ENCODE data around the gene MNAT1.

DNA sequence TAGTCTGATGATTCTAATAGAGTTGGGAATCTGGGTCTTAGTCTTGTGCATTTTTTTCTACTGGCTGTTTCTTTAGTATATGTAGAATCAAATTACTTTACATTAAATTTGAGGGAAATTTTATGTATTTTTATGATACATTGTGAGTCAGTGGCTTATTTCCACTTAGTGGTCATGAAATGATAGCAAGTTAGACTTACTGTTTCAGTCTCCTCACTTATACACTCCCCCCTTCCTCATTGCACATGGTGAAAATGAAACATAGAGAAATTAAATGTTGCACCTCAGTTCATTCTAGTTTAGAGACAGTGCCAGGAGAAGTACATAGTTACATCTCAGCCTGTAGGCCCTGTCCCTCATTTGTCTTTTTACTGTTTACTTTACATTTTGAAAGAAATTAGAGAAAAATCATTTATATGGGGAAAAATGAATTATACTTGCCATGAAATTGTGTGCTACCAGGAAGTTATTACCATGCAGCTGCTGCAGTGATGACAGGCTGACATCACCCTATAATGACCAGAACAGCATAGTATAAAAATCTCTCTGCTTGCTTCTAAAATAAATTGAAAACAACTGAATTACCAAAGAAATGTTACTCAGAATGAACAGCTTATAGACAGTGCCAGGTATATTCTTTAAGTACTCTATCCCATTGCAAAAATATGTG is 133.1 kb downstream of the MNAT1 start:
- TF ChIP-seq POLR2AphosphoS5 (IDR thresholded peaks at IDR 0.05; ENCODE audit: low read depth, low read length), result no peak
- TF ChIP-seq, protein P1, sequence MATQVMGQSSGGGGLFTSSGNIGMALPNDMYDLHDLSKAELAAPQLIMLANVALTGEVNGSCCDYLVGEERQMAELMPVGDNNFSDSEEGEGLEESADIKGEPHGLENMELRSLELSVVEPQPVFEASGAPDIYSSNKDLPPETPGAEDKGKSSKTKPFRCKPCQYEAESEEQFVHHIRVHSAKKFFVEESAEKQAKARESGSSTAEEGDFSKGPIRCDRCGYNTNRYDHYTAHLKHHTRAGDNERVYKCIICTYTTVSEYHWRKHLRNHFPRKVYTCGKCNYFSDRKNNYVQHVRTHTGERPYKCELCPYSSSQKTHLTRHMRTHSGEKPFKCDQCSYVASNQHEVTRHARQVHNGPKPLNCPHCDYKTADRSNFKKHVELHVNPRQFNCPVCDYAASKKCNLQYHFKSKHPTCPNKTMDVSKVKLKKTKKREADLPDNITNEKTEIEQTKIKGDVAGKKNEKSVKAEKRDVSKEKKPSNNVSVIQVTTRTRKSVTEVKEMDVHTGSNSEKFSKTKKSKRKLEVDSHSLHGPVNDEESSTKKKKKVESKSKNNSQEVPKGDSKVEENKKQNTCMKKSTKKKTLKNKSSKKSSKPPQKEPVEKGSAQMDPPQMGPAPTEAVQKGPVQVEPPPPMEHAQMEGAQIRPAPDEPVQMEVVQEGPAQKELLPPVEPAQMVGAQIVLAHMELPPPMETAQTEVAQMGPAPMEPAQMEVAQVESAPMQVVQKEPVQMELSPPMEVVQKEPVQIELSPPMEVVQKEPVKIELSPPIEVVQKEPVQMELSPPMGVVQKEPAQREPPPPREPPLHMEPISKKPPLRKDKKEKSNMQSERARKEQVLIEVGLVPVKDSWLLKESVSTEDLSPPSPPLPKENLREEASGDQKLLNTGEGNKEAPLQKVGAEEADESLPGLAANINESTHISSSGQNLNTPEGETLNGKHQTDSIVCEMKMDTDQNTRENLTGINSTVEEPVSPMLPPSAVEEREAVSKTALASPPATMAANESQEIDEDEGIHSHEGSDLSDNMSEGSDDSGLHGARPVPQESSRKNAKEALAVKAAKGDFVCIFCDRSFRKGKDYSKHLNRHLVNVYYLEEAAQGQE (IDR thresholded peaks at IDR 0.05; ENCODE audit: insufficient read depth in 1 of 2, low read depth in 2 of 2, low read length in 2 of 2), result no peak
- TF ChIP-seq SIN3A (IDR thresholded peaks at IDR 0.05; ENCODE audit: borderline replicate concordance, insufficient read depth, low read length), result no peak
- TF ChIP-seq TAF1 (IDR thresholded peaks at IDR 0.05; ENCODE audit: borderline replicate concordance, insufficient read depth, low read length), result no peak
